HEK293 (cell line): ENCODE results near the gene CIDEA.
"Not testable (repeated sequence)": the region's sequence is repeated elsewhere in the genome, so short reads cannot be mapped to it uniquely, and the experiment has no call there.

Source experiments
- CTCF ChIA-PET: fragments of 350-600 bp; formaldehyde crosslinking; extraction: SDS; loops from one replicate; lab custom pipeline; 2021; ENCODE audit warnings: antibody characterized with exemption; lab: Yijun Ruan, JAX
- POLR2A ChIA-PET: fragments of 300-600 bp; formaldehyde crosslinking; extraction: SDS; loops from one replicate; lab custom pipeline; 2020; ENCODE audit warnings: antibody characterized with exemption, inconsistent platforms; lab: Yijun Ruan, JAX
- H3K27ac ChIP-seq: fragments of 200-500 bp; sonication (Bioruptor generic); 2 replicates; pipeline ENCODE4 v1.5.1; 2014; ENCODE audit warnings: low read depth, low read length, control low read depth, inconsistent platforms; ENCODE audit errors: extremely low read depth
- H3K36me3 ChIP-seq, 2 experiments: fragments of 200-500 bp in 1 of 2; sonication (Bioruptor generic) in 1 of 2; 1 replicate in 1 of 2; 2 replicates in 1 of 2; pipeline ENCODE4 v1.5.1; 2014 to 2017; ENCODE audit warnings: inconsistent platforms in 2 of 2, low read length in 2 of 2; ENCODE audit not compliant: control insufficient read depth in 2 of 2, insufficient read depth in 1 of 2
- H3K4me1 ChIP-seq: fragments of 200-500 bp; sonication (Bioruptor generic); 2 replicates; pipeline ENCODE4 v1.5.1; 2014; ENCODE audit warnings: mild to moderate bottlenecking, low read length, inconsistent platforms; ENCODE audit not compliant: control insufficient read depth, insufficient read depth
- H3K4me3 ChIP-seq: 2 replicates; pipeline ENCODE4 v1.5.1; 2011; ENCODE audit warnings: low read depth, mild to moderate bottlenecking, control low read depth, low read length, moderate library complexity
- H3K9me3 ChIP-seq: fragments of 200-500 bp; sonication (Bioruptor generic); 2 replicates; pipeline ENCODE4 v1.5.1; 2014; ENCODE audit warnings: low read depth, low read length, inconsistent platforms; ENCODE audit not compliant: control insufficient read depth, insufficient read depth
- PRDM10 ChIP-seq: fragments of 450-650 bp; formaldehyde crosslinking; IDR thresholded peaks from 2 replicates; pipeline ENCODE4 v1.5.1; 2016; ENCODE audit warnings: missing biosample characterization, missing genetic modification characterization

CIDEA gene

GRCh38 chr18:12222041-12222440, 32.1 kb upstream of the CIDEA start:
- H3K36me3 ChIP-seq, CTCF ChIA-PET, H3K9me3 ChIP-seq, H3K4me1 ChIP-seq, POLR2A ChIA-PET, H3K27ac ChIP-seq, H3K4me3 ChIP-seq: not testable (repeated sequence)

- not testable (repeated sequence) for H3K27ac ChIP-seq
Observed at GRCh38 chr18:12223326-12223725, 30.8 kb upstream of the CIDEA start.

GRCh38 chr18:12226807-12227206, 27.4 kb upstream of the CIDEA start:
- POLR2A ChIA-PET, CTCF ChIA-PET, H3K27ac ChIP-seq: not testable (repeated sequence)

More at GRCh38 chr18:12223326-12223725, 30.8 kb upstream of the CIDEA start:
- TF ChIP-seq PRDM10 (tag by site-specific recombination): peak; percentile 85
- POLR2A ChIA-PET, H3K4me1 ChIP-seq, H3K4me3 ChIP-seq, H3K36me3 ChIP-seq, H3K9me3 ChIP-seq: not testable (repeated sequence)
- CTCF ChIA-PET: interaction anchor here (0.7 kb wide), 1 partner anchor 1516 kb away, joined by 3 read pairs; no protein-coding TSS in a partner anchor

GRCh38 chr18:12227399-12228186, 26.6 kb upstream of the CIDEA start:
- H3K9me3 ChIP-seq, H3K27ac ChIP-seq, POLR2A ChIA-PET, H3K36me3 ChIP-seq, CTCF ChIA-PET, H3K4me3 ChIP-seq, H3K4me1 ChIP-seq: not testable (repeated sequence)

More at GRCh38 chr18:12226807-12227206, 27.4 kb upstream of the CIDEA start:
- H3K36me3 ChIP-seq, H3K4me1 ChIP-seq, H3K9me3 ChIP-seq, H3K4me3 ChIP-seq: not testable (repeated sequence)

GRCh38 chr18:12228308-12228707, 25.9 kb upstream of the CIDEA start:
- POLR2A ChIA-PET, H3K36me3 ChIP-seq, H3K27ac ChIP-seq, CTCF ChIA-PET, H3K9me3 ChIP-seq, H3K4me1 ChIP-seq, H3K4me3 ChIP-seq: not testable (repeated sequence)

- H3K9me3 ChIP-seq, H3K4me1 ChIP-seq, H3K36me3 ChIP-seq, H3K4me3 ChIP-seq, CTCF ChIA-PET, POLR2A ChIA-PET, H3K27ac ChIP-seq: not testable (repeated sequence)
Observed at GRCh38 chr18:12230561-12230960, 23.6 kb upstream of the CIDEA start.
